ENCODE measurements around the gene RIC8B. TPM values are rescaled to one million over a fixed set of nuclear protein-coding genes. Genes with fewer than 3 reads are reported as not detected.

The RIC8B gene
- polyA plus RNA-seq, 1 donor, result 13.9 TPM

GRCh38 chr12:106840243-106840642 is 65.8 kb downstream of the RIC8B start:
- H3K9me3 ChIP-seq (ENCODE audit: control insufficient read depth, low read depth, low read length), result no peaks in the 10 kb centered on the region
- no peak overlapping the region for H3K27ac ChIP-seq (ENCODE audit: low read length)
- DNase-seq, result peak in 1 of 2 donors; percentile 17
- no peaks in the 10 kb centered on the region for H3K4me1 ChIP-seq (ENCODE audit: control insufficient read depth, insufficient read depth, low read length)
- no peak overlapping the region for H3K4me3 ChIP-seq (ENCODE audit: low read length)
- WGBS (ENCODE audit: insufficient coverage, low lambda C conversion rate), result no CpG with 5 or more reads among the region's 1 CpG
- H3K36me3 ChIP-seq (ENCODE audit: control insufficient read depth, insufficient read depth, low read length), result no peaks in the 10 kb centered on the region
- no peaks in the 10 kb centered on the region for H3K27me3 ChIP-seq (ENCODE audit: control insufficient read depth, insufficient read depth, low read length)

- H3K27me3 ChIP-seq (ENCODE audit: control insufficient read depth, insufficient read depth, low read length), result no peaks in the 10 kb centered on the region
- WGBS (ENCODE audit: insufficient coverage, low lambda C conversion rate), result no CpG with 5 or more reads among the region's 1 CpG
- H3K4me3 ChIP-seq (ENCODE audit: low read length), result no peak overlapping the region
- no peaks in the 10 kb centered on the region for H3K9me3 ChIP-seq (ENCODE audit: control insufficient read depth, low read depth, low read length)
- H3K27ac ChIP-seq (ENCODE audit: low read length), result no peak overlapping the region
- no peaks in the 10 kb centered on the region for H3K4me1 ChIP-seq (ENCODE audit: control insufficient read depth, insufficient read depth, low read length)
- DNase-seq, result peak; percentile 14 to 32
- no peaks in the 10 kb centered on the region for H3K36me3 ChIP-seq (ENCODE audit: control insufficient read depth, insufficient read depth, low read length)
Observed at GRCh38 chr12:106841510-106842302, 67.2 kb downstream of the RIC8B start.

- Histone ChIP-seq H3K4me3 (ENCODE audit: low read length) (no peak overlapping the region), H3K36me3 (ENCODE audit: control insufficient read depth, insufficient read depth, low read length) (peaks cover 5% of the 10 kb centered on the region), H3K4me1 (ENCODE audit: control insufficient read depth, insufficient read depth, low read length) (no peaks in the 10 kb centered on the region), H3K27ac (ENCODE audit: low read length) (no peak overlapping the region), H3K9me3 (ENCODE audit: control insufficient read depth, low read depth, low read length) (no peaks in the 10 kb centered on the region), H3K27me3 (ENCODE audit: control insufficient read depth, insufficient read depth, low read length) (no peaks in the 10 kb centered on the region)
- WGBS (ENCODE audit: insufficient coverage, low lambda C conversion rate), result 83% methylated on average over 3 of the region's 4 CpGs
- DNase-seq, result no peak
Observed at GRCh38 chr12:106845902-106846301, 71.4 kb downstream of the RIC8B start.

GRCh38 chr12:106847861-106848260 is 73.4 kb downstream of the RIC8B start:
- DNase-seq, result no peak
- no peak overlapping the region for H3K4me3 ChIP-seq (ENCODE audit: low read length)
- no peaks in the 10 kb centered on the region for H3K27me3 ChIP-seq (ENCODE audit: control insufficient read depth, insufficient read depth, low read length)
- H3K4me1 ChIP-seq (ENCODE audit: control insufficient read depth, insufficient read depth, low read length), result no peaks in the 10 kb centered on the region
- no peak overlapping the region for H3K27ac ChIP-seq (ENCODE audit: low read length)
- peaks cover 7% of the 10 kb centered on the region for H3K36me3 ChIP-seq (ENCODE audit: control insufficient read depth, insufficient read depth, low read length)
- H3K9me3 ChIP-seq (ENCODE audit: control insufficient read depth, low read depth, low read length), result no peaks in the 10 kb centered on the region
- 29% methylated on average over 2 of the region's 2 CpGs for WGBS (ENCODE audit: insufficient coverage, low lambda C conversion rate)

- DNase-seq, result no peak
- no peak overlapping the region for H3K27ac ChIP-seq (ENCODE audit: low read length)
- H3K4me3 ChIP-seq (ENCODE audit: low read length), result no peak overlapping the region
- 100% methylated on average over 1 of the region's 5 CpGs for WGBS (ENCODE audit: insufficient coverage, low lambda C conversion rate)
- H3K9me3 ChIP-seq (ENCODE audit: control insufficient read depth, low read depth, low read length), result no peaks in the 10 kb centered on the region
- H3K36me3 ChIP-seq (ENCODE audit: control insufficient read depth, insufficient read depth, low read length), result peaks cover 7% of the 10 kb centered on the region
- no peaks in the 10 kb centered on the region for H3K27me3 ChIP-seq (ENCODE audit: control insufficient read depth, insufficient read depth, low read length)
- H3K4me1 ChIP-seq (ENCODE audit: control insufficient read depth, insufficient read depth, low read length), result peaks cover 13% of the 10 kb centered on the region
Observed at GRCh38 chr12:106851306-106851705, 76.8 kb downstream of the RIC8B start.

- H3K4me1 ChIP-seq (ENCODE audit: control insufficient read depth, insufficient read depth, low read length), result peaks cover 13% of the 10 kb centered on the region
- H3K27me3 ChIP-seq (ENCODE audit: control insufficient read depth, insufficient read depth, low read length), result no peaks in the 10 kb centered on the region
- H3K36me3 ChIP-seq (ENCODE audit: control insufficient read depth, insufficient read depth, low read length), result peaks cover 7% of the 10 kb centered on the region
- no CpG with 5 or more reads among the region's 4 CpGs for WGBS (ENCODE audit: insufficient coverage, low lambda C conversion rate)
- no peak for DNase-seq
- H3K4me3 ChIP-seq (ENCODE audit: low read length), result no peak overlapping the region
- peak overlapping the region; percentile 19 for H3K27ac ChIP-seq (ENCODE audit: low read length)
- H3K9me3 ChIP-seq (ENCODE audit: control insufficient read depth, low read depth, low read length), result no peaks in the 10 kb centered on the region
Observed at GRCh38 chr12:106854723-106855122, 80.2 kb downstream of the RIC8B start.

- H3K4me3 ChIP-seq (ENCODE audit: low read length), result no peak overlapping the region
- H3K9me3 ChIP-seq (ENCODE audit: control insufficient read depth, low read depth, low read length), result no peaks in the 10 kb centered on the region
- H3K27me3 ChIP-seq (ENCODE audit: control insufficient read depth, insufficient read depth, low read length), result no peaks in the 10 kb centered on the region
- H3K4me1 ChIP-seq (ENCODE audit: control insufficient read depth, insufficient read depth, low read length), result peaks cover 13% of the 10 kb centered on the region
- peaks cover 8% of the 10 kb centered on the region for H3K36me3 ChIP-seq (ENCODE audit: control insufficient read depth, insufficient read depth, low read length)
- H3K27ac ChIP-seq (ENCODE audit: low read length), result peak overlapping the region; percentile 52
- DNase-seq, result peak; percentile 57 to 75
- WGBS (ENCODE audit: insufficient coverage, low lambda C conversion rate), result 27% methylated on average over 2 of the region's 2 CpGs
Observed at GRCh38 chr12:106855221-106855758, 80.8 kb downstream of the RIC8B start.

- peak; percentile 9 to 54 for DNase-seq
- peak overlapping the region; percentile 49 for H3K27ac ChIP-seq (ENCODE audit: low read length)
Observed at GRCh38 chr12:106861984-106862916, 87.8 kb downstream of the RIC8B start.

GRCh38 chr12:106863189-106863588 is 88.7 kb downstream of the RIC8B start:
- Histone ChIP-seq H3K9me3 (ENCODE audit: control insufficient read depth, low read depth, low read length) (no peaks in the 10 kb centered on the region), H3K36me3 (ENCODE audit: control insufficient read depth, insufficient read depth, low read length) (peaks cover 9% of the 10 kb centered on the region), H3K27me3 (ENCODE audit: control insufficient read depth, insufficient read depth, low read length) (no peaks in the 10 kb centered on the region), H3K4me3 (ENCODE audit: low read length) (no peak overlapping the region), H3K27ac (ENCODE audit: low read length) (no peak overlapping the region), H3K4me1 (ENCODE audit: control insufficient read depth, insufficient read depth, low read length) (peaks cover 3% of the 10 kb centered on the region)
- DNase-seq, result no peak
- no CpG with 5 or more reads among the region's 1 CpG for WGBS (ENCODE audit: insufficient coverage, low lambda C conversion rate)

More at GRCh38 chr12:106861984-106862916, 87.8 kb downstream of the RIC8B start:
- Histone ChIP-seq H3K9me3 (ENCODE audit: control insufficient read depth, low read depth, low read length) (no peaks in the 10 kb centered on the region), H3K4me1 (ENCODE audit: control insufficient read depth, insufficient read depth, low read length) (peaks cover 3% of the 10 kb centered on the region), H3K4me3 (ENCODE audit: low read length) (no peak overlapping the region), H3K27me3 (ENCODE audit: control insufficient read depth, insufficient read depth, low read length) (no peaks in the 10 kb centered on the region), H3K36me3 (ENCODE audit: control insufficient read depth, insufficient read depth, low read length) (peaks cover 9% of the 10 kb centered on the region)
- WGBS (ENCODE audit: insufficient coverage, low lambda C conversion rate), result 75% methylated on average over 1 of the region's 3 CpGs

GRCh38 chr12:106865683-106866082 is 91.2 kb downstream of the RIC8B start:
- H3K36me3 ChIP-seq (ENCODE audit: control insufficient read depth, insufficient read depth, low read length), result peaks cover 2% of the 10 kb centered on the region
- no peaks in the 10 kb centered on the region for H3K9me3 ChIP-seq (ENCODE audit: control insufficient read depth, low read depth, low read length)
- peaks cover 3% of the 10 kb centered on the region for H3K4me1 ChIP-seq (ENCODE audit: control insufficient read depth, insufficient read depth, low read length)
- 82% methylated on average over 3 of the region's 3 CpGs for WGBS (ENCODE audit: insufficient coverage, low lambda C conversion rate)
- H3K27ac ChIP-seq (ENCODE audit: low read length), result no peak overlapping the region
- no peaks in the 10 kb centered on the region for H3K27me3 ChIP-seq (ENCODE audit: control insufficient read depth, insufficient read depth, low read length)
- no peak for DNase-seq
- no peak overlapping the region for H3K4me3 ChIP-seq (ENCODE audit: low read length)

Data from large intestine (tissue), 3 donors.